Mesendoderm (in vitro differentiated cells): ENCODE results near the gene NGEF.
"Not testable (repeated sequence)": the region's sequence is repeated elsewhere in the genome, so short reads cannot be mapped to it uniquely, and the experiment has no call there.

ENCODE experiments used
- DNase-seq: peaks from one replicate; pipeline ENCODE4 v3.0.0; 2013
- H2AK5ac ChIP-seq: 2 replicates; pipeline ENCODE4 v1.6.1; 2013; ENCODE audit warnings: low read length, inconsistent platforms
- H2BK120ac ChIP-seq: 2 replicates; pipeline ENCODE4 v1.6.1; 2013; ENCODE audit warnings: low read depth, mild to moderate bottlenecking, low read length, moderate library complexity, mixed read lengths
- H2BK15ac ChIP-seq: replicated peaks from 2 replicates; pipeline ENCODE4 v1.6.1; 2013; ENCODE audit warnings: low read depth, mild to moderate bottlenecking, moderate library complexity
- H2BK5ac ChIP-seq: 2 replicates; pipeline ENCODE4 v1.6.1; 2013; ENCODE audit warnings: low read length, inconsistent platforms
- H3K18ac ChIP-seq: 2 replicates; pipeline ENCODE4 v1.6.1; 2013; ENCODE audit warnings: mild to moderate bottlenecking, low read length, mixed read lengths
- H3K23ac ChIP-seq: one replicate; pipeline ENCODE4 v1.6.1; 2013; ENCODE audit warnings: low read length
- H3K27ac ChIP-seq: 2 replicates; pipeline ENCODE4 v1.5.1; 2013; ENCODE audit warnings: low read depth, mild to moderate bottlenecking, inconsistent platforms, low read length, moderate library complexity
- H3K27me3 ChIP-seq: 2 replicates; pipeline ENCODE4 v1.6.1; 2013; ENCODE audit warnings: low read length, control low read depth, mild to moderate bottlenecking, inconsistent platforms; ENCODE audit not compliant: insufficient read depth, poor library complexity
- H3K36me3 ChIP-seq: 2 replicates; pipeline ENCODE4 v1.6.1; 2013; ENCODE audit warnings: low read length, inconsistent platforms; ENCODE audit not compliant: control insufficient read depth, insufficient read depth
- H3K4ac ChIP-seq: one replicate; pipeline ENCODE4 v1.6.1; 2013; ENCODE audit warnings: low read depth, mild to moderate bottlenecking, low read length, moderate library complexity
- H3K4me1 ChIP-seq: 2 replicates; pipeline ENCODE4 v1.6.1; 2013; ENCODE audit warnings: low read depth, low read length, inconsistent platforms; ENCODE audit not compliant: control insufficient read depth
- H3K4me2 ChIP-seq: 2 replicates; pipeline ENCODE4 v1.6.1; 2013; ENCODE audit warnings: low read length
- H3K4me3 ChIP-seq: 2 replicates; pipeline ENCODE4 v1.5.1; 2013; ENCODE audit warnings: mild to moderate bottlenecking, low read length
- H3K56ac ChIP-seq: one replicate; pipeline ENCODE4 v1.6.1; 2013; ENCODE audit warnings: low read length
- H3K79me1 ChIP-seq: 2 replicates; pipeline ENCODE4 v1.6.1; 2013; ENCODE audit warnings: low read length, inconsistent platforms
- H3K79me2 ChIP-seq: 2 replicates; pipeline ENCODE4 v1.6.1; 2013; ENCODE audit warnings: mild to moderate bottlenecking, low read length; ENCODE audit not compliant: control insufficient read depth, insufficient read depth
- H3K9ac ChIP-seq: 2 replicates; pipeline ENCODE4 v1.6.1; 2013; ENCODE audit warnings: low read length, inconsistent platforms
- H4K5ac ChIP-seq: one replicate; pipeline ENCODE4 v1.6.1; 2013; ENCODE audit warnings: low read length
- H4K8ac ChIP-seq: one replicate; pipeline ENCODE4 v1.6.1; 2013; ENCODE audit warnings: low read depth, mild to moderate bottlenecking, control low read depth, low read length, moderate library complexity
- WGBS: extraction: QIAGEN DNeasy Blood & Tissue Kit; methylation state at CpG from one replicate; pipeline ENCODE4 v1.1.7; 2013; ENCODE audit warnings: low lambda C conversion rate, missing lambda C conversion rate; ENCODE audit not compliant: insufficient coverage; ENCODE audit errors: extremely low coverage; 5-methylcytosine and 5-hydroxymethylcytosine counted together

The NGEF gene

DNA sequence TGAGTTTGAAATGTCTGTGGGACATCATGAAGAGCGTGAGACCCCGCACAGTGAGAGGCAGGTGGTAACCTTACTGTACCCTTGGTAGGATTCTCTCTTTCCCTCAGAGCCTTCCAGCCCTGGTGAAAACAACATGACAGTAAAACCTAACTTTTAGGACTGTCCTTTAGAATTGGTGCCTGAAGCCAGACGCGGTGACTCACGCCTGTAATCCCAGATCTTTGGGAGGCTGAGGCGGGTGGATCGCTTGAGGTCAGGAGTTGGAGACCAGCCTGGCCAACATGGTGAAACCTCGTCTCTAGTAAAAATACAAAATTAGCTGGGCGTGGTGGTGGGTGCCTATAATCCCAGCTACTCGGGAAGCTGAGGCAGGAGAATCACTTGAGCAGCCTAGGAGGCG lies 161.0 kb downstream of the NGEF start:
- not testable (repeated sequence) for H2BK5ac ChIP-seq, H3K79me1 ChIP-seq, H3K18ac ChIP-seq, H3K27me3 ChIP-seq, H2BK120ac ChIP-seq, H3K4me3 ChIP-seq, H3K23ac ChIP-seq, H2BK15ac ChIP-seq, H3K4me2 ChIP-seq, H3K56ac ChIP-seq, H4K8ac ChIP-seq, H4K5ac ChIP-seq, H3K79me2 ChIP-seq, H2AK5ac ChIP-seq, H3K4ac ChIP-seq, DNase-seq, H3K9ac ChIP-seq, H3K27ac ChIP-seq, H3K4me1 ChIP-seq
- WGBS, result no CpG with 5 or more reads among the region's 11 CpGs
- peaks cover 10% of the 10 kb centered on the region for H3K36me3 ChIP-seq

DNA sequence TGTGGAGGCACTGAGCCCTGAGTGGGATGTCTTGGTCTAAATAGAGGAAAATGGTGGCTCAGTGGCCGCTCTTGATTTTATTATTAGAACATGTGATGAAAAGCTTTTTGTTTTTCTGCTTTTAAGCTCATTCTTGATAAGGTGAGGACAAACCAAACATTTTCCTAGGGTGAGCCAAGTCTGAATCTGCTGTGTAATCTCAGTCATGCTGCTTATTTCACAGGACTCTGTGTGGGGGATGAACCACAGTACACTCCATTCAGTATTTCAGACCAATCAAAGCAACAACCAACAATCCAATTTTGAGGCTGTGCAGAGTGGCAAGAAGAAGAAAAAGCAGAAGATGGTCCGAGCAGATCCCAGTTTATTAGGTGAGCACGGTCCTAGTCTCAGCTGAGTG lies 163.0 kb downstream of the NGEF start:
- H2AK5ac ChIP-seq, result no peak overlapping the region
- no peak overlapping the region for H2BK15ac ChIP-seq
- H3K4me3 ChIP-seq, result no peak overlapping the region
- H3K27me3 ChIP-seq, result no peaks in the 10 kb centered on the region
- no peak overlapping the region for H3K27ac ChIP-seq
- no peak overlapping the region for H2BK5ac ChIP-seq
- no peak overlapping the region for H3K4ac ChIP-seq
- no peak for DNase-seq
- H2BK120ac ChIP-seq, result no peak overlapping the region
- H4K8ac ChIP-seq, result no peak overlapping the region
- H3K9ac ChIP-seq, result no peak overlapping the region
- no peaks in the 10 kb centered on the region for H3K79me1 ChIP-seq
- H3K4me2 ChIP-seq, result no peak overlapping the region
- H3K36me3 ChIP-seq, result peaks cover 10% of the 10 kb centered on the region
- no peaks in the 10 kb centered on the region for H3K4me1 ChIP-seq
- H3K79me2 ChIP-seq, result no peaks in the 10 kb centered on the region
- H4K5ac ChIP-seq, result no peak overlapping the region
- no CpG with 5 or more reads among the region's 3 CpGs for WGBS
- H3K56ac ChIP-seq, result no peak overlapping the region
- H3K18ac ChIP-seq, result no peak overlapping the region
- H3K23ac ChIP-seq, result no peak overlapping the region

DNA sequence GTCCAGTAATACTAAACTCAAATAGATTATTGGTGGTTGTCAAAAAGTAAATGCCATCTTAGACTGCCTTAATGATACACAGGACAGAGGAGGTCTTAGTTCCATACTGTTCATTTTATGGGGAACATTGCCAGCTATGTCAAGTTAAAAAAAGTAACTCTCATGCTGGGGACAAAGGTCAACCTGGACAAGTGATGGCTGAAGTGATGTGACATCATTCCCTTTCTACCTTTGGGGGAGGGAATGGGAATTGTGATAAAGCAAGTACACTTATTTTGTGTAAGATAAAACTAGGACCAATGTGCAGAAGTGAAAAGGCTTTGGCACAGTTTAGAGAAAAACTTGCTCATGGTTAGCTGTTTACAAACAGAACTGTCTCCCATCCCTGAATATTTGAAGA lies 167.0 kb downstream of the NGEF start:
- no peak overlapping the region for H3K23ac ChIP-seq
- H3K36me3 ChIP-seq, result peaks cover 9% of the 10 kb centered on the region

DNA sequence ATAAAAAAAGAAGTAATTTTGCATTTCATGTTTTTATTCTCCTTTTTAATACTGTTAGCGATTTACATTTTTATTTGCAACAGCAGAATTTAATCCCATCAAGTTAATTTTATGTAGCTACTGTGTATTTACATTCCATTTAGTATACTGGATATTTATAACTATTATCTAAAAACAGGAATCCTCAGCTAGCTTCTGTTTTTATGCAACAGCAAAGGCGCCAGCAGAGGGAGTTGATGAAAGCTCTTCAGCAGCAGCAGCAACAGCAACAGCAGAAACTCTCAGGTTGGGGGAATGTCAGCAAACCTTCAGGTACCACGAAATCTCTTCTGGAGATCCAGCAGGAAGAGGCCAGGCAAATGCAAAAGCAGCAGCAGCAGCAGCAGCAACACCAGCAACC lies 169.2 kb downstream of the NGEF start:
- Histone ChIP-seq H3K9ac (no peak overlapping the region), H3K56ac (no peak overlapping the region), H3K4ac (no peak overlapping the region), H4K5ac (no peak overlapping the region), H2AK5ac (no peak overlapping the region), H3K4me1 (no peaks in the 10 kb centered on the region), H2BK120ac (no peak overlapping the region), H2BK15ac (no peak overlapping the region), H3K79me1 (no peaks in the 10 kb centered on the region), H3K18ac (no peak overlapping the region), H4K8ac (no peak overlapping the region), H3K27ac (no peak overlapping the region), H2BK5ac (no peak overlapping the region), H3K4me2 (no peak overlapping the region), H3K4me3 (no peak overlapping the region), H3K36me3 (peaks cover 5% of the 10 kb centered on the region), H3K23ac (no peak overlapping the region), H3K79me2 (no peaks in the 10 kb centered on the region), H3K27me3 (no peaks in the 10 kb centered on the region)
- WGBS, result no CpG with 5 or more reads among the region's 3 CpGs
- peak; percentile 34 for DNase-seq

More for the DNA sequence above, 167.0 kb downstream of the NGEF start:
- Histone ChIP-seq H3K9ac (no peak overlapping the region), H2BK5ac (no peak overlapping the region), H3K4ac (no peak overlapping the region), H3K27me3 (no peaks in the 10 kb centered on the region), H2BK15ac (no peak overlapping the region), H4K8ac (no peak overlapping the region), H2BK120ac (no peak overlapping the region), H3K79me1 (no peaks in the 10 kb centered on the region), H3K4me1 (no peaks in the 10 kb centered on the region), H4K5ac (no peak overlapping the region), H3K56ac (no peak overlapping the region), H3K18ac (no peak overlapping the region), H3K4me3 (no peak overlapping the region), H3K4me2 (no peak overlapping the region), H3K27ac (no peak overlapping the region), H3K79me2 (no peaks in the 10 kb centered on the region), H2AK5ac (no peak overlapping the region)
- DNase-seq, result no peak

DNA sequence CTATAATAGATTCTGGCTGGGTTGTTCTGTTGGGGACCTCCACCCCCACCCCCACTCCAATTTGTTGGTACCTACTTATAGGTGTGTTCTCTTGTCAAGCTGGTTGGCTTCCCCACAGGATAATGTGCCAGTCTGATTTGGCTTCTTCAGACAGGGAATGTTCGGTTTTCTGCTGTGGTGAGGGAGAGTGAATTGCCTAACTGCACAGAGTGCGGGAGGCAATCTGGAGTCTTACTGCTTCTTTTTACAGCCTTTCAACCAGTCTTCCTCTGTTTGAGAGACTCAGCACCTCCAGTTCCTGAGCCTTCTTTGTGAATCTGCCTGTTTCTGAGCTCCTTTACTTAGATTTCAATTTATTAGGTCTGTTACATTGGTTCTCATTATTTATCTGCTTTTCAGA lies 170.4 kb downstream of the NGEF start:
- Histone ChIP-seq H3K56ac (no peak overlapping the region), H2AK5ac (no peak overlapping the region), H4K8ac (no peak overlapping the region), H3K9ac (no peak overlapping the region), H3K27me3 (no peaks in the 10 kb centered on the region), H3K79me2 (no peaks in the 10 kb centered on the region), H3K4me2 (no peak overlapping the region), H3K23ac (no peak overlapping the region), H3K4ac (no peak overlapping the region), H2BK5ac (no peak overlapping the region), H2BK15ac (no peak overlapping the region), H3K4me1 (no peaks in the 10 kb centered on the region), H3K4me3 (no peak overlapping the region), H3K18ac (no peak overlapping the region), H4K5ac (no peak overlapping the region), H3K36me3 (peaks cover 4% of the 10 kb centered on the region), H3K79me1 (no peaks in the 10 kb centered on the region), H2BK120ac (no peak overlapping the region), H3K27ac (no peak overlapping the region)
- DNase-seq, result no peak
- WGBS, result no CpG with 5 or more reads among the region's 2 CpGs

DNA sequence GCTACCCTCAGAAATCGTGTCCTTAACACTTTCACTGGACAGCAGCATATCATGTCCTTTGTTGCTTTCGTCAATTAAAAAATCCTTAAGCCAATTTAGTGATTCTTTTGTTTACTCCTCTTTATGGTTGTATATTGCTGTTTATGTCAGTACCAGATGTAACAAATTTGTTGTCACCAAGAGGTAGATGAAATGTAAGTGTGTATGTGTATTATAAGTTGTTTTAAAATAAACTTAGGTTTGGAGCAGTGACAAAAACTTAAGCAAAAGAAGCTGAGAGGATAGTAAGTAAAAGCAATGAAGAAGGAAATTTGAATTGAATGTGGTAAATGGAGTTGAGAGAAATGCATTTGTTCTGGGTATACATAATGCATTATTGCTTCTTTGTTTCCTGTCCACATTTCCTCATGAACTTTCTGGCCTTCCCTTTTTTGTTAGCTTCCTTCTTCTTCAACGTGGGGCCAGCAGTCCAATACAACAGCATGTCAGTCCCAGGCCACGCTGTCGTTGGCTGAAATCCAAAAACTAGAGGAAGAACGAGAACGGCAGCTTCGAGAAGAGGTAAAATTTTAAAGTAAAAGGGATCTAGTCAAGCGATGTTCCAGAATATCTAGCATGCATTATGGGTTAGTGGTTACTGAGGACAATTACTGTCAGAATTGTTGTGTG lies 173.5 kb downstream of the NGEF start:
- no peak for DNase-seq
- Histone ChIP-seq H3K18ac (no peak overlapping the region), H3K79me1 (peaks cover 1% of the 10 kb centered on the region), H3K4me2 (no peak overlapping the region), H3K27ac (peak overlapping the region; percentile 28), H2AK5ac (no peak overlapping the region), H3K9ac (no peak overlapping the region), H3K56ac (no peak overlapping the region), H4K8ac (no peak overlapping the region), H3K36me3 (peaks cover 1% of the 10 kb centered on the region), H3K4ac (no peak overlapping the region), H3K4me3 (no peak overlapping the region), H3K23ac (no peak overlapping the region), H2BK120ac (no peak overlapping the region), H3K4me1 (no peaks in the 10 kb centered on the region), H2BK15ac (no peak overlapping the region), H3K27me3 (no peaks in the 10 kb centered on the region), H4K5ac (no peak overlapping the region), H2BK5ac (no peak overlapping the region), H3K79me2 (no peaks in the 10 kb centered on the region)
- WGBS, result no CpG with 5 or more reads among the region's 9 CpGs
